ENCODE data around the gene DDX27. TPM values are rescaled to one million over a fixed set of nuclear protein-coding genes. Genes with fewer than 3 reads are reported as not detected.

DDX27 gene
- total RNA-seq, 1 donor from 2014 or later: 14.6 TPM

DNA sequence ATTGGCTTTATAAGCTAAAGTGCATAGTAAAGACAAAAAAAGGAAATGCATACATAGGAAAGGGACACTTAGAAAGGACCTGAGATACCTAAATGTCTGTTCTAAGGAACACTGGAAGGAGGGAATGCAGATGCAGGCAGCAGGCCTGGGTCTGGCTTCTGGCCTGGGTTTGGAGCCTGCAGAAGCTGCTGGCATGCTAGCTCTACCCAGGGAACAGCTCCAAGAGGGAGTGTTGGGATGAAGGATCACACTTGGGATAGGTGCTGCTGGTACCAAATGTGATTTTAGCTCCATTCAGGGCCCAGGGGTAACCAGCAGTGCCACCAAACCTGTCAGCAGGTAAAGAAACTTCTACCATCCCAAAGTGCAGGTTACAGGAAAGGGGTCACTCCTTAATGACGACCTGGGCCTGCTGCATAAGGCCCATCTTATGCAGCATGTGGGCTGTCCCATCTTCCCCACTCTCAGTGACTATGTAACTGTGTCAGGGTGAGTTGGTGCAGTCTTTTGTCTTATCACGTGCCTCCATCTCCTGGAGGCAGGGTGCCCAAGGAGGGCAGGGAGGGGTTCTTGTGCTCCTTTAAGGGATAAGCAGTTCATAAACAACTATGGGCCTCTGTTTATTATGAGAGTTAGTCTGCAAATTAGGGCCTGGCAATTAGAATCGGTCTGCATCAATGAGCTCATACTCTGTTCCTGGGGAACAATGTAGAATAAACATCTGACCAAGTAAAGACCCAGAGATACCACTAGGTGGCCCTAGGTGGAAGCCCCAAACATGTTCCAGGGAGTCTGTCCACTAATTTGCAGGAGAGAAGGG is 26.9 kb downstream of the DDX27 start:
- Histone ChIP-seq H3K36me3 (peaks cover 99% of the 10 kb centered on the region), H3K4me1 (peaks cover 35% of the 10 kb centered on the region), H3K27ac (replicated peaks) (no peak overlapping the region), H3K27me3 (ENCODE audit: low read depth) (no peaks in the 10 kb centered on the region), H3K4me3 (no peak overlapping the region), H3K9me3 (replicated peaks) (no peaks in the 10 kb centered on the region)
- intact Hi-C loops (cut with micrococcal nuclease): no loop called here
- DNase-seq: peak; percentile 23
- TF ChIP-seq, protein P1, sequence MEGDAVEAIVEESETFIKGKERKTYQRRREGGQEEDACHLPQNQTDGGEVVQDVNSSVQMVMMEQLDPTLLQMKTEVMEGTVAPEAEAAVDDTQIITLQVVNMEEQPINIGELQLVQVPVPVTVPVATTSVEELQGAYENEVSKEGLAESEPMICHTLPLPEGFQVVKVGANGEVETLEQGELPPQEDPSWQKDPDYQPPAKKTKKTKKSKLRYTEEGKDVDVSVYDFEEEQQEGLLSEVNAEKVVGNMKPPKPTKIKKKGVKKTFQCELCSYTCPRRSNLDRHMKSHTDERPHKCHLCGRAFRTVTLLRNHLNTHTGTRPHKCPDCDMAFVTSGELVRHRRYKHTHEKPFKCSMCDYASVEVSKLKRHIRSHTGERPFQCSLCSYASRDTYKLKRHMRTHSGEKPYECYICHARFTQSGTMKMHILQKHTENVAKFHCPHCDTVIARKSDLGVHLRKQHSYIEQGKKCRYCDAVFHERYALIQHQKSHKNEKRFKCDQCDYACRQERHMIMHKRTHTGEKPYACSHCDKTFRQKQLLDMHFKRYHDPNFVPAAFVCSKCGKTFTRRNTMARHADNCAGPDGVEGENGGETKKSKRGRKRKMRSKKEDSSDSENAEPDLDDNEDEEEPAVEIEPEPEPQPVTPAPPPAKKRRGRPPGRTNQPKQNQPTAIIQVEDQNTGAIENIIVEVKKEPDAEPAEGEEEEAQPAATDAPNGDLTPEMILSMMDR (IDR thresholded peaks at IDR 0.05; ENCODE audit: borderline replicate concordance): peak; percentile 58

DNA sequence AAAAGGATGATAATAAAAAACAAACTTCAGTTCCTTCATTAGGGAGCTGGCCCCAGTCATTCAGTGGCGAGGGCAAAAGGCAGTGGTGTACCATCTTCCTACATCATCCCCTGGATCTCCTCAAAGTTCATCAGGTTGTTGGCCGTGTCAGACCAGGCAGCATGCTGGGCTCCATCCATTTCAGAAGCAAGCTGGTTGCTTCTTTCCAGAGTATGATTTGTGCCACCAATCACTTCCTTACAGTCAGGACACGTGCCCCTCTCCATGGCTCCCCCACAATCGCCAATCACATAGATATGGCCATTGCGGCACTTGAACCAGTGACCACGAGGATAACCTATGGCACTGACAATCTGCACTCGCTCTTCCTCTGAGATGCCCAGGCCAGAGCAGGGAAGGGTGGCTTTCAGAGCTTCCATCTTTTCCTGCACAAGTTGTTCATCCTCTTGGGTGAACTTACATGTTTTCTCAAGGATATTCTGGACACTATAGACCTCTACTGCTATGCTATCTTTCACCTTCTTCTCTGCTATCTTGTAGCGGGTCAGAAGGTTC is 28.0 kb downstream of the DDX27 start:
- peaks cover 35% of the 10 kb centered on the region for H3K4me1 ChIP-seq
- intact Hi-C loops (cut with micrococcal nuclease): no loop called here

DNA sequence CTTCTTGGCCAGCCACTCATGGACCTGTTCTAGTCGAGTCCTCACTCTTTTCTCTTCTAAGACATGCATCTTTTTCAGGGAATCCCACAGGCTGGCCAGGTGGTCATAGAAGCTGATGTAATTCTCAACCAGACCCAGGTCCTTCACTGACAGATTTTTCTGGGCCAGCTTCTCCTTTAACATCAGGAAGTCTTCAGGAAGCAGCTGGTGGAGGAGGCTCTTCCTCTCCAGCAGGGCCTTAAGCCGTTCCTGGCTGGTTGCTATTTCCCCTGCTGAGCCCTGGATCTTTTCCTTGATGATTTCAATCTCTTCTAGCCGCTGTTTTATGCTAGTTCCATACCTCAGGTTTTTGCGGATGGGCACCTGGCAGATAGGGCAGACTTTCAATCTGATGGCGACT is 28.6 kb downstream of the DDX27 start:
- Histone ChIP-seq H3K4me3 (no peak overlapping the region), H3K36me3 (peaks cover 99% of the 10 kb centered on the region), H3K27ac (replicated peaks) (peak overlapping the region; percentile 33), H3K27me3 (ENCODE audit: low read depth) (no peaks in the 10 kb centered on the region), H3K4me1 (peaks cover 35% of the 10 kb centered on the region), H3K9me3 (replicated peaks) (no peaks in the 10 kb centered on the region)
- TF ChIP-seq, protein P1 (IDR thresholded peaks at IDR 0.05; ENCODE audit: borderline replicate concordance): no peak
- DNase-seq: no peak
- intact Hi-C loops (cut with micrococcal nuclease): no loop called here

More for the DNA sequence above, 28.0 kb downstream of the DDX27 start:
- Histone ChIP-seq H3K4me3 (no peak overlapping the region), H3K36me3 (peaks cover 99% of the 10 kb centered on the region), H3K27ac (replicated peaks) (peak overlapping the region; percentile 33), H3K9me3 (replicated peaks) (no peaks in the 10 kb centered on the region), H3K27me3 (ENCODE audit: low read depth) (no peaks in the 10 kb centered on the region)
- DNase-seq: no peak
- TF ChIP-seq, protein P1 (IDR thresholded peaks at IDR 0.05; ENCODE audit: borderline replicate concordance): no peak

DNA sequence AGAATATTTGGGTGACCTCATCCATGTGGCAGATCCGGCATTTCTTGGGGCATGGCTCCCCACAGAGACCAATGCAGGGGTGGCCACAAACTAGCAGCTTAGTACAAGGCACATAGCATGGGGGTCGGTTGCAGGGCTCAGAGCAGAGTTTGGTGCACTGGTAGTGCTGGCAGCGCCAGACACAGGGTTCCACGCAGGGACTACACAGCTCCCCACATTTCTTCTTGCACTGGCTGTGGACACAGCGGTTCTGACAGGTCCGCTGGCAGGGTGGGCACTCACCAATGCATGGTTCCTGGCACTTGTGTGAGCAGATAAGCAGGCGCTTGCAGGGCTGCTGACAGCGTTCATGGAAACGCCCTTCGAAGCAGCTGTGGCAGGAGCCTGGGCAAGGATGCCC is 29.1 kb downstream of the DDX27 start:
- no peaks in the 10 kb centered on the region for H3K9me3 ChIP-seq (replicated peaks)
- TF ChIP-seq, protein P1 (IDR thresholded peaks at IDR 0.05; ENCODE audit: borderline replicate concordance): no peak
- no peaks in the 10 kb centered on the region for H3K27me3 ChIP-seq (ENCODE audit: low read depth)
- peaks cover 99% of the 10 kb centered on the region for H3K36me3 ChIP-seq
- H3K4me1 ChIP-seq: peaks cover 35% of the 10 kb centered on the region
- no peak overlapping the region for H3K4me3 ChIP-seq
- peak overlapping the region; percentile 33 for H3K27ac ChIP-seq (replicated peaks)
- no peak for DNase-seq
- intact Hi-C loops (cut with micrococcal nuclease): no loop called here

DNA sequence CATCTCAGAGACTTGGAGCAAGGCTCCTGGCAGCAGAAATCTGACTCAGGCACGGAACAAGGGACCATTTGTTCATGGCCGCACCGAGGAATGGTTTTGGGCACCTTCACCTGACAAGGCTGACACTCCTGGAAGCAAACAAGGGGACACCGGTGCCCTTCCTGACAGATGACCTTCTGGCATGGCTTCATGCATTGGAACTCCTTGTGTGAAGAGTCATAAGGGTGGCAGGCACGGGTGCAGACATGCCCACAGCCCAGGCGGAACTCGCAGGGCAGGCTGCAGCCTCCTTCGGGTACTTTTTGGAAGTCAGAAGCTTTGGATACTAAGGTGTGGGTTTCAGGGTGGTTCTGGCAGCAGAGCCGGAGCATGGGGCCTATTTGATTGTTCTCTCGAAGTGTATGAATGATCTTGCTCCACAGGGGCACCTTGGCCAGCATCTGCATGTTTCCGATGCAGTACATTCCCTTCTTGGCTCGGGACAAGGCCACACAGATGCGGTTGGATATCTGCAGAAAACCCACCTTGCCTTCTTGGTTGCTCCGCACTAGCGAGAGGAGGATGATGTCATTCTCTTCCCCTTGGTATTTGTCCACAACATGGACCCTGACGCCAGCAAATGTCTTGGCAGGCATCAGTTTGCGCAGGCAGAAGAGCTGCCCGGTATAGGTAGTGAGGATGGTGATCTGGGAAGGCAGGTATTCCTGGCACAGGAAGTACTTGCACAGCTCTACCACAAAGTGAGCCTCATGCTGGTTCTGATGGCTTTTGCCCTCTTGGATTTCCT is 29.9 kb downstream of the DDX27 start:
- no peaks in the 10 kb centered on the region for H3K27me3 ChIP-seq (ENCODE audit: low read depth)
- intact Hi-C loops (cut with micrococcal nuclease): no loop called here
- H3K4me3 ChIP-seq: no peak overlapping the region
- TF ChIP-seq, protein P1 (IDR thresholded peaks at IDR 0.05; ENCODE audit: borderline replicate concordance): no peak
- peak overlapping the region; percentile 33 for H3K27ac ChIP-seq (replicated peaks)
- H3K4me1 ChIP-seq: peaks cover 35% of the 10 kb centered on the region
- H3K9me3 ChIP-seq (replicated peaks): no peaks in the 10 kb centered on the region
- DNase-seq: no peak
- H3K36me3 ChIP-seq: peaks cover 99% of the 10 kb centered on the region
